ENCODE data around the gene PHYHD1.

PHYHD1 gene

GRCh38 chr9:128901822-128902221 lies 19.0 kb upstream of the PHYHD1 start:
- DNase-seq: no peak

GRCh38 chr9:128902351-128903078 lies 18.3 kb upstream of the PHYHD1 start:
- DNase-seq: no peak

GRCh38 chr9:128903079-128903461 lies 17.7 kb upstream of the PHYHD1 start:
- DNase-seq: no peak

- no peak for DNase-seq
Observed at GRCh38 chr9:128903871-128904620, 16.7 kb upstream of the PHYHD1 start.

- DNase-seq: no peak
Observed at GRCh38 chr9:128905964-128906363, 14.8 kb upstream of the PHYHD1 start.

GRCh38 chr9:128906741-128907140 lies 14.0 kb upstream of the PHYHD1 start:
- no peak for DNase-seq

- DNase-seq: no peak
Observed at GRCh38 chr9:128908372-128908771, 12.4 kb upstream of the PHYHD1 start.

GRCh38 chr9:128909859-128910258 lies 10.9 kb upstream of the PHYHD1 start:
- DNase-seq: no peak

GRCh38 chr9:128910906-128911305 lies 9.9 kb upstream of the PHYHD1 start:
- DNase-seq: no peak

GRCh38 chr9:128911529-128912035 lies 9.2 kb upstream of the PHYHD1 start:
- no peak for DNase-seq

GRCh38 chr9:128912270-128912853 lies 8.4 kb upstream of the PHYHD1 start:
- DNase-seq: no peak

- DNase-seq: no peak
Observed at GRCh38 chr9:128913048-128913900, 7.5 kb upstream of the PHYHD1 start.

- no peak for DNase-seq
Observed at GRCh38 chr9:128913995-128914772, 6.6 kb upstream of the PHYHD1 start.

GRCh38 chr9:128916204-128916603 lies 4.6 kb upstream of the PHYHD1 start:
- DNase-seq: no peak

GRCh38 chr9:128916745-128917144 lies 4.0 kb upstream of the PHYHD1 start:
- no peak for DNase-seq

- no peak for DNase-seq
Observed at GRCh38 chr9:128917151-128917849, 3.5 kb upstream of the PHYHD1 start.

- DNase-seq: no peak
Observed at GRCh38 chr9:128918921-128919320, 1.9 kb upstream of the PHYHD1 start.

- no peak for DNase-seq
Observed at GRCh38 chr9:128919402-128920089, 1.2 kb upstream of the PHYHD1 start.

- DNase-seq: no peak
Observed at GRCh38 chr9:128921881-128922763, 1.3 kb downstream of the PHYHD1 start.

GRCh38 chr9:128923493-128923883 lies 2.7 kb downstream of the PHYHD1 start:
- no peak for DNase-seq

All from NCI-H1694 treated with DMSO at 0.1 percent for 48 hours (cell line).